Activated CD8-positive, alpha-beta memory T cell treated with anti-CD3 and anti-CD28 coated beads for 4 hours (primary cell): Measurements from ENCODE around the gene KIAA1755.
"Not testable (repeated sequence)": the region's sequence is repeated elsewhere in the genome, so short reads cannot be mapped to it uniquely, and the experiment has no call there.

ENCODE experiments used
- DNase-seq, 2 donors: peaks; one replicate each; pipeline ENCODE4 v3.0.0-alpha.2; 2020; ENCODE audit warnings: low read depth in 2 of 2

Gene KIAA1755

GRCh38 chr20:38290829-38291814 lies 30.6 kb upstream of the KIAA1755 start:
- DNase-seq: no peak

GRCh38 chr20:38286586-38287531 lies 26.3 kb upstream of the KIAA1755 start:
- DNase-seq: no peak

GRCh38 chr20:38284893-38285444 lies 24.4 kb upstream of the KIAA1755 start:
- no peak for DNase-seq

GRCh38 chr20:38284066-38284650 lies 23.6 kb upstream of the KIAA1755 start:
- DNase-seq: not testable (repeated sequence)

GRCh38 chr20:38283236-38283635 lies 22.7 kb upstream of the KIAA1755 start:
- DNase-seq: no peak

GRCh38 chr20:38281176-38281915 lies 20.8 kb upstream of the KIAA1755 start:
- DNase-seq: not testable (repeated sequence)

GRCh38 chr20:38278763-38279162 lies 18.2 kb upstream of the KIAA1755 start:
- DNase-seq: no peak

- DNase-seq: no peak
Observed at GRCh38 chr20:38278131-38278530, 17.6 kb upstream of the KIAA1755 start.

GRCh38 chr20:38277691-38278090 lies 17.2 kb upstream of the KIAA1755 start:
- no peak for DNase-seq

- no peak for DNase-seq
Observed at GRCh38 chr20:38277285-38277684, 16.8 kb upstream of the KIAA1755 start.

- DNase-seq: no peak
Observed at GRCh38 chr20:38275815-38276550, 15.4 kb upstream of the KIAA1755 start.

- no peak for DNase-seq
Observed at GRCh38 chr20:38272961-38273360, 12.4 kb upstream of the KIAA1755 start.

GRCh38 chr20:38272398-38272797 lies 11.9 kb upstream of the KIAA1755 start:
- no peak for DNase-seq

- no peak for DNase-seq
Observed at GRCh38 chr20:38271608-38272120, 11.1 kb upstream of the KIAA1755 start.

- no peak for DNase-seq
Observed at GRCh38 chr20:38270869-38271605, 10.5 kb upstream of the KIAA1755 start.

- DNase-seq: no peak
Observed at GRCh38 chr20:38269715-38270114, 9.2 kb upstream of the KIAA1755 start.

GRCh38 chr20:38269040-38269439 lies 8.5 kb upstream of the KIAA1755 start:
- DNase-seq: no peak

- no peak for DNase-seq
Observed at GRCh38 chr20:38267901-38268514, 7.5 kb upstream of the KIAA1755 start.

- DNase-seq: no peak
Observed at GRCh38 chr20:38267296-38267695, 6.8 kb upstream of the KIAA1755 start.
